GM12878 (cell line): ENCODE results near the gene SLC7A1. TPM values are rescaled to one million over a fixed set of nuclear protein-coding genes. Genes with fewer than 3 reads are reported as not detected.

Experiments
- ATAC-seq: fragments of 200-7000 bp; cut with Tn5 transposase; 3 replicates; pipeline ENCODE4 v1.9.1; 2020; ENCODE audit warnings: mild to moderate bottlenecking, moderate library complexity
- BruUV-seq: library from RNA; stranded (reverse); fragments of 400-500 nt; replicated peaks from 2 replicates; lab custom pipeline; 2021; lab: Mats Ljungman, UMichigan
- CTCF ChIA-PET: fragments of 300-600 bp; sonication (Branson Sonifier 250); formaldehyde crosslinking; extraction: SDS; loops from one replicate; lab custom pipeline; 2021; ENCODE audit warnings: inconsistent platforms; lab: Yijun Ruan, JAX
- POLR2A ChIA-PET: fragments of 350-600 bp; formaldehyde crosslinking; extraction: SDS; loops from one replicate; lab custom pipeline; 2021; ENCODE audit warnings: inconsistent platforms; lab: Charles Lee
- RAD21 ChIA-PET: fragments of 300-600 bp; sonication (Branson Sonifier 250); formaldehyde crosslinking; loops from one replicate; lab custom pipeline; 2023; ENCODE audit warnings: antibody characterized with exemption; ENCODE audit not compliant: unreplicated experiment; lab: Charles Lee
- SMC1A ChIA-PET: fragments of 300-600 bp; sonication (Branson Sonifier 250); formaldehyde crosslinking; loops from one replicate; lab custom pipeline; 2023; ENCODE audit not compliant: unreplicated experiment, uncharacterized antibody; lab: Charles Lee
- DNase-seq: peaks from one replicate; pipeline ENCODE4 v3.0.0-alpha.2; 2011; ENCODE audit warnings: low read depth, low spot score
- FAIRE-seq: peaks from 3 replicates; lab custom pipeline; 2011; peaks lifted over from hg19 to GRCh38; lab: Jason Lieb, UNC
- H2AFZ ChIP-seq: 2 replicates; pipeline ENCODE4 v1.6.0; 2011; ENCODE audit warnings: low read depth, low read length, control low read depth; ENCODE audit not compliant: control insufficient read depth
- H3K27ac ChIP-seq: 2 replicates; pipeline ENCODE4 v1.5.1; 2011; ENCODE audit warnings: control low read depth; ENCODE audit not compliant: control insufficient read depth, insufficient read depth
- H3K27me3 ChIP-seq, 2 experiments: replicated peaks in 1 of 2; 2 replicates each; pipeline versions ENCODE4 v1.6.0 to v1.6.1; 2011; ENCODE audit warnings: low read length in 1 of 2; ENCODE audit not compliant: control insufficient read depth in 2 of 2, insufficient read depth in 2 of 2
- H3K36me3 ChIP-seq, 2 experiments: 2 replicates each; pipeline ENCODE4 v1.5.1; 2011; ENCODE audit warnings: low read length in 1 of 2; ENCODE audit not compliant: control insufficient read depth in 2 of 2, insufficient read depth in 2 of 2
- H3K4me1 ChIP-seq: 2 replicates; pipeline ENCODE4 v1.6.1; 2011; ENCODE audit warnings: mild to moderate bottlenecking, low read length, moderate library complexity, mixed read lengths; ENCODE audit not compliant: control insufficient read depth, insufficient read depth
- H3K4me2 ChIP-seq: 2 replicates; pipeline ENCODE4 v1.6.0; 2011; ENCODE audit warnings: control low read depth; ENCODE audit not compliant: control insufficient read depth, insufficient read depth
- H3K4me3 ChIP-seq: fragments of 200-600 bp; sonication (generic); 2 replicates; pipeline ENCODE4 v1.5.1; 2016
- H3K79me2 ChIP-seq: 2 replicates; pipeline ENCODE4 v1.6.0; 2011; ENCODE audit warnings: low read length; ENCODE audit not compliant: control insufficient read depth, insufficient read depth
- H3K9ac ChIP-seq: 2 replicates; pipeline ENCODE4 v1.8.0; 2011; ENCODE audit warnings: low read length, control low read depth, mixed read lengths; ENCODE audit not compliant: control insufficient read depth, insufficient read depth
- H3K9me3 ChIP-seq: replicated peaks from 3 replicates; pipeline ENCODE4 v1.5.1; 2011; ENCODE audit warnings: mild to moderate bottlenecking, low read length; ENCODE audit not compliant: control insufficient read depth, insufficient read depth
- H4K20me1 ChIP-seq: 2 replicates; pipeline ENCODE4 v1.6.0; 2011; ENCODE audit not compliant: control insufficient read depth, insufficient read depth
- ASH2L ChIP-seq: fragments of 300-600, 200-600 bp; sonication (generic); IDR thresholded peaks from 2 replicates; pipeline ENCODE4 v1.6.1; 2017; ENCODE audit warnings: low read depth, mild to moderate bottlenecking, borderline replicate concordance
- BMI1 ChIP-seq: fragments of 450-650 bp; IDR thresholded peaks from 2 replicates; pipeline ENCODE4 v1.6.1; 2016; ENCODE audit warnings: mild to moderate bottlenecking, moderate library complexity, borderline replicate concordance
- CEBPB ChIP-seq, 2 experiments: fragments of 150-350 bp in 1 of 2; IDR thresholded peaks; 2 replicates each; pipeline ENCODE4 v1.6.1; 2012 to 2014; ENCODE audit warnings: low read depth in 2 of 2, low read length in 2 of 2, borderline replicate concordance in 1 of 2, inconsistent platforms in 1 of 2
- CREM ChIP-seq: IDR thresholded peaks from 2 replicates; pipeline ENCODE4 v1.6.1; 2014; ENCODE audit warnings: antibody characterized with exemption, low read depth
- KAT2A ChIP-seq: conservative IDR thresholded peaks from 2 replicates; pipeline ENCODE4 v1.6.1; 2011; ENCODE audit warnings: low read depth, low read length; ENCODE audit not compliant: control insufficient read depth
- POLR2A ChIP-seq: IDR thresholded peaks from 2 replicates; pipeline ENCODE4 v1.6.1; 2011; ENCODE audit warnings: low read depth, mild to moderate bottlenecking, low read length
- RUNX3 ChIP-seq: IDR thresholded peaks from 2 replicates; pipeline ENCODE4 v1.6.1; 2012; ENCODE audit warnings: low read length, inconsistent platforms
- SMAD1 ChIP-seq: fragments of 450-650 bp; IDR thresholded peaks from 2 replicates; pipeline ENCODE4 v1.6.1; 2018; ENCODE audit warnings: mild to moderate bottlenecking, low read depth; ENCODE audit not compliant: partially characterized antibody
- TAF1 ChIP-seq: IDR thresholded peaks from 2 replicates; pipeline ENCODE4 v1.6.1; 2011; ENCODE audit warnings: mild to moderate bottlenecking, low read depth, low read length, borderline replicate concordance
- TCF12 ChIP-seq: IDR thresholded peaks from 2 replicates; pipeline ENCODE4 v1.6.1; 2011; ENCODE audit warnings: low read depth, mild to moderate bottlenecking, low read length
- WGBS: methylation state at CpG from one replicate; pipeline ENCODE4 v1.1.6; 2016; ENCODE audit warnings: low lambda C conversion rate; ENCODE audit not compliant: insufficient replicate concordance, insufficient coverage; ENCODE audit errors: missing lambda C conversion rate; 5-methylcytosine and 5-hydroxymethylcytosine counted together
- in situ Hi-C: fragments of 300-500 bp; cut with MboI; formaldehyde crosslinking; loops from 9 replicates; pipeline ENCODE4 v1.14.3; 2018; ENCODE audit warnings: mixed read lengths
- intact Hi-C: fragments of 100-400 bp; cut with micrococcal nuclease; formaldehyde crosslinking; loops from one replicate; pipeline ENCODE4 v1.14.2; 2022; ENCODE audit not compliant: unreplicated experiment
- polyA plus RNA-seq, 11 experiments: library from polyadenylated mRNA; depleted of rRNA in 4 of 11; unstranded in 6 of 11; stranded (reverse) in 5 of 11; fragments of >200 nt; fragmentation: Nextera tagmentation in 4 of 11; fragmentation: Illumina TruSeq in 1 of 11; extraction: Ambion mirVana in 4 of 11; extraction: Trizol in 1 of 11; gene quantifications; 1 replicate in 1 of 11; 2 replicates in 10 of 11; pipeline versions ENCODE4 v1.2.1 to v1.2.3, GENCODE V29; 2011 to 2016; ENCODE audit warnings: inconsistent platforms in 2 of 11, missing spikeins in 2 of 11, low read depth in 1 of 11
- total RNA-seq, 4 experiments: library from RNA; depleted of rRNA in 3 of 4; stranded (reverse); fragments of >200 nt in 3 of 4; fragmentation: Illumina TruSeq in 1 of 4; extraction: Trizol in 1 of 4; gene quantifications; 2 replicates each; pipeline versions ENCODE4 v1.2.1 to v1.2.3, GENCODE V29; 2013 to 2021

The SLC7A1 gene
- total and polyA plus RNA-seq, 10 of the 15 experiments (the other 5 are each of a cell fraction or from before 2014, with no cell fraction given): 6.4 to 91.7 (median 23.4) TPM

GRCh38 chr13:29583073-29583785, 12.3 kb downstream of the SLC7A1 start (continued):
- TF ChIP-seq BMI1 (no peak), KAT2A (no peak), CEBPB (IDR thresholded peaks at IDR 0.05; ENCODE audit: borderline replicate concordance in 1 of 2, low read depth in 2 of 2, low read length in 2 of 2) (no peak), TAF1 (no peak), CREM (no peak), RUNX3 (no peak), ASH2L (no peak), TCF12 (no peak)
- TF ChIP-seq, all 136 proteins: peak for 0

- FAIRE-seq (no peak), DNase-seq (no peak), ATAC-seq (no peak)
- Histone ChIP-seq H3K4me3 (no peak overlapping the region), H4K20me1 (peaks cover 3% of the 10 kb centered on the region), H3K9me3 (no peaks in the 10 kb centered on the region), H3K4me1 (peaks cover 5% of the 10 kb centered on the region; the same call in 1 of the 2 replicates), H3K36me3 (peaks cover 0 to 4% of the 10 kb centered on the region in 2 experiments; a peak in 2 of 4 replicates), H3K27ac (no peak overlapping the region), H3K79me2 (peaks cover 85% of the 10 kb centered on the region), H3K27me3 (no peaks in the 10 kb centered on the region), H2AFZ (no peak overlapping the region), H3K9ac (no peak overlapping the region), H3K4me2 (no peak overlapping the region)
- ChIA-PET POLR2A (interaction anchor here (0.8 kb wide), 1 partner anchor 7 kb away, joined by 6 read pairs; no protein-coding TSS in a partner anchor), RAD21 (no interaction called here), SMC1A (no interaction called here), CTCF (interaction anchor here (0.9 to 1.0 kb wide), 2 partner anchors 9 to 17 kb away, joined by 3 read pairs; no protein-coding TSS in a partner anchor)
- in situ Hi-C loops (no loop called here), intact Hi-C loops (no loop called here)
- peak; percentile 30; the same call in 1 of the 2 replicates for TF ChIP-seq POLR2A
- TF ChIP-seq SMAD1: no peak
- 89% methylated on average over 10 of the region's 10 CpGs for WGBS
- BruUV-seq: no TSS peak
Observed at GRCh38 chr13:29582171-29582570, 13.3 kb downstream of the SLC7A1 start.
